COLO668 (cell line): ENCODE data around the gene ZNHIT2.

Source experiments
- DNase-seq: peaks from one replicate; lab custom pipeline; 2025; ENCODE audit not compliant: unreplicated experiment; lab: John Stamatoyannopoulos, UW

ZNHIT2 gene

GRCh38 chr11:65134952-65135632 lies 17.6 kb upstream of the ZNHIT2 start:
- DNase-seq: peak; percentile 93

- peak; percentile 92 for DNase-seq
Measured at GRCh38 chr11:65134240-65134951, 16.9 kb upstream of the ZNHIT2 start, which contains the start of gene SYVN1. SYVN1 (minus strand) TSS chr11:65134519; CDS start chr11:65133601, 918 bp downstream.

- no peak for DNase-seq
Measured at GRCh38 chr11:65133724-65134123, 16.2 kb upstream of the ZNHIT2 start.

- peak; percentile 78 for DNase-seq
Measured at GRCh38 chr11:65132988-65133700, 15.6 kb upstream of the ZNHIT2 start.

GRCh38 chr11:65132238-65132987 lies 14.9 kb upstream of the ZNHIT2 start:
- DNase-seq: no peak

GRCh38 chr11:65131895-65132237 lies 14.4 kb upstream of the ZNHIT2 start:
- no peak for DNase-seq

GRCh38 chr11:65131417-65131776 lies 13.9 kb upstream of the ZNHIT2 start:
- DNase-seq: no peak

GRCh38 chr11:65130631-65131416 lies 13.3 kb upstream of the ZNHIT2 start:
- no peak for DNase-seq

GRCh38 chr11:65129649-65130441 lies 12.3 kb upstream of the ZNHIT2 start:
- DNase-seq: no peak

- DNase-seq: no peak
Measured at GRCh38 chr11:65128182-65129145, 11.0 kb upstream of the ZNHIT2 start.

- no peak for DNase-seq
Measured at GRCh38 chr11:65127473-65128181, 10.1 kb upstream of the ZNHIT2 start.

- DNase-seq: no peak
Measured at GRCh38 chr11:65126624-65127274, 9.2 kb upstream of the ZNHIT2 start.

- DNase-seq: no peak
Measured at GRCh38 chr11:65125197-65126056, 7.9 kb upstream of the ZNHIT2 start.

GRCh38 chr11:65124480-65125196 lies 7.1 kb upstream of the ZNHIT2 start:
- no peak for DNase-seq

- DNase-seq: peak; percentile 98
Measured at GRCh38 chr11:65121865-65122696, 4.6 kb upstream of the ZNHIT2 start, which contains the start of the genes FAU and MRPL49. FAU (minus strand) TSS chr11:65122134; CDS start chr11:65121813, 321 bp downstream. MRPL49 (plus strand) TSS chr11:65122321; CDS start chr11:65122347, 26 bp downstream.
